ENCODE results near the gene AFF4. TPM values are rescaled to one million over a fixed set of nuclear protein-coding genes. Genes with fewer than 3 reads are reported as not detected.

AFF4 gene
- total RNA-seq, 1 donor from 2014 or later, result 106 TPM

DNA sequence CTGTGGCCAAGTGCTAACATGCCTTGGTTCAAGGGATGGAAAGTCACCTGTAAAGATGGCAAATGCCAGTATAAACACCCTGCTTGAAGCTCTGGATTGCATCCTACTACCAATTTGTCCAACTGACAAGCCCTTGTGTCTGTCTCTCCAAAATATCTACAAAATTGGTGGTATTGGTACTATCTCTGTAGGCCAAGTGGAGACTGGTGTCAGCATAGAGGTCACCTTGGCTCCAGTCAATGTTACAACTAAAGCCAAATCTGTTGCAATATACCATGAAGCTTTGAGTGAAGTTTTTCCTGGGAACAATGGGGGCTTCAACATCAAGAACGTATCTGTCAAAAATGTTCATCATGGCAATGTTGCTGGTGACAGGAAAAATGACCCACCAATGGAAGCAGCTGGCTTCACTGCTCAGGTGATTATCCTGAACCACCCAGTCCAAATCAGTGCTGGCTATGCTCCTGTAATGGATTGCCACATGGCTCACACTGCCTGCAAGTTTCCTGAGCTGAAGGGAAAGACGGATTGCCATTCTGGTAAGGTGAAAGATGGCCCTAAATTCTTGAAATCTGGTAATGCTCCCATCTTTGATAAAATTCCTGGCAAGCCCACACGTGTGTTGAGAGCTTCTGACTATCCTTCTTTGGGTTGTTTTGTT, 19.9 kb downstream of the AFF4 start:
- Mint-ChIP-seq H3K27ac (ENCODE audit: unreplicated experiment) (no peak overlapping the region), H3K27me3 (ENCODE audit: unreplicated experiment) (no peaks in the 10 kb centered on the region), H3K4me3 (ENCODE audit: unreplicated experiment) (no peak overlapping the region), H3K36me3 (ENCODE audit: unreplicated experiment) (no peaks in the 10 kb centered on the region), H3K9me3 (ENCODE audit: unreplicated experiment) (no peaks in the 10 kb centered on the region), H3K4me1 (ENCODE audit: unreplicated experiment) (peaks cover 28% of the 10 kb centered on the region)
- no peak for DNase-seq (ENCODE audit: extremely low spot score, unreplicated experiment)
- no peak for TF ChIP-seq CTCF (IDR thresholded peaks at IDR 0.05)

- no peak for TF ChIP-seq CTCF (IDR thresholded peaks at IDR 0.05)
Observed at GRCh38 chr5:132941331-132941730, 22.1 kb downstream of the AFF4 start.

GRCh38 chr5:132928062-132928407, 35.4 kb downstream of the AFF4 start:
- peaks cover 56% of the 10 kb centered on the region for H3K36me3 Mint-ChIP-seq (ENCODE audit: unreplicated experiment)
- H3K9me3 Mint-ChIP-seq (ENCODE audit: unreplicated experiment), result no peaks in the 10 kb centered on the region
- no peaks in the 10 kb centered on the region for H3K4me1 Mint-ChIP-seq (ENCODE audit: unreplicated experiment)
- TF ChIP-seq CTCF (IDR thresholded peaks at IDR 0.05), result no peak
- H3K27me3 Mint-ChIP-seq (ENCODE audit: unreplicated experiment), result no peaks in the 10 kb centered on the region
- no peak overlapping the region for H3K27ac Mint-ChIP-seq (ENCODE audit: unreplicated experiment)
- no peak for DNase-seq (ENCODE audit: extremely low spot score, unreplicated experiment)
- H3K4me3 Mint-ChIP-seq (ENCODE audit: unreplicated experiment), result no peak overlapping the region

More at GRCh38 chr5:132941331-132941730, 22.1 kb downstream of the AFF4 start:
- Mint-ChIP-seq H3K4me3 (ENCODE audit: unreplicated experiment) (no peak overlapping the region), H3K4me1 (ENCODE audit: unreplicated experiment) (peaks cover 14% of the 10 kb centered on the region), H3K27me3 (ENCODE audit: unreplicated experiment) (no peaks in the 10 kb centered on the region), H3K27ac (ENCODE audit: unreplicated experiment) (peak overlapping the region; percentile 27), H3K9me3 (ENCODE audit: unreplicated experiment) (no peaks in the 10 kb centered on the region), H3K36me3 (ENCODE audit: unreplicated experiment) (peaks cover 12% of the 10 kb centered on the region)
- no peak for DNase-seq (ENCODE audit: extremely low spot score, unreplicated experiment)

DNA sequence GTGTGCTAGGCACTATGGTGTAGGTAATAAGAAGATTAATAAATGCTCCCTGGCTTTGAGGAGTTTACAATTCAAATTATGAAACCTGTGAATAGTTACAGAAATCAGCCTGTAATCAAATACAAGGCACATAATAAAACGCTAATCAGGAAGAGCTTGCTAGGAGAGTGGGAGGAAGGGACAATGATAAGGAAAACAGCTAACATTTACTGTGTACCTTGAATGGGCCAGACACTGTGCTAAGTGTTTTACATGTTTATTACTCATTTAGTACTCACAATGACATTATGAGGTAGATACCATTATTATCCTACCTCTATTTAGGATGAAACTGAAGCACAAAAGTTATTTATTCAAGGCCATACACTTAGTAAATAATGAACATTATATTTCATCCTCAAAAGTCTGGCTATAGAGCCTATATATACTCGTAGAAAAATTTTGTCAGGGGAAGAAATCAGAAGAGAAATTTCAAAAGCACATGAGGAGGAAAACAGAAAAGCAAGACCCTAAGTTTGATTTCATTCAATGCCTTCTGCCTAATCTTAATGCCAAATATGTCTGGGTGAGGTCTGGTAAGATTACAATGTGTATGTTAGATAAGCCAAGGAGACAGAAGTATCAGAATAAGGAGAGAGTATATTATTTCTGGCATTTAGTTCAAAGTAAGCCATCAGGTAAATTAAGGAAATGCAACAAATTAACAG, 35.9 kb downstream of the AFF4 start:
- Mint-ChIP-seq H3K4me3 (ENCODE audit: unreplicated experiment) (no peak overlapping the region), H3K27ac (ENCODE audit: unreplicated experiment) (no peak overlapping the region), H3K4me1 (ENCODE audit: unreplicated experiment) (no peaks in the 10 kb centered on the region), H3K9me3 (ENCODE audit: unreplicated experiment) (no peaks in the 10 kb centered on the region), H3K36me3 (ENCODE audit: unreplicated experiment) (peaks cover 52% of the 10 kb centered on the region), H3K27me3 (ENCODE audit: unreplicated experiment) (no peaks in the 10 kb centered on the region)
- DNase-seq (ENCODE audit: extremely low spot score, unreplicated experiment), result no peak
- no peak for TF ChIP-seq CTCF (IDR thresholded peaks at IDR 0.05)

DNA sequence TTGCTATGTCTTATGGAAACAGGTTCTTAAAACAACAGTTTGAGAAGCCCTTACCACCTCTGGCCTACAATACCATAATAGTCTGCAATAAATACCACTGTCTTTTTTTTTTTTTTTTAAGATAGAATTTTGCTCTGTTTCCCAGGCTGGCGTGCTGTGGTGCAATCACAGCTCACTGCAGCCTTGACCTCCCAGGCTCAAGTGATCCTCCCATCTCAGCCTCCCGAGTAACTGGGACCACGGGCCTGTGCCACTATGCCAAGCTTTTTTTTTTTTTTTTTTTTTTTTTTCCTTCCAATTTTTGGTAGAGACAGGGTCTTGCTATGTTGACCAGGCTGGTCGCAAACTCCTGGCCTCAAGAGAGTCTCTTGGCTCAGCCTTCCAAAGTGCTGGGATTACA, 37.0 kb downstream of the AFF4 start:
- peaks cover 55% of the 10 kb centered on the region for H3K36me3 Mint-ChIP-seq (ENCODE audit: unreplicated experiment)

More for the DNA sequence above, 37.0 kb downstream of the AFF4 start:
- Mint-ChIP-seq H3K27ac (ENCODE audit: unreplicated experiment) (no peak overlapping the region), H3K4me1 (ENCODE audit: unreplicated experiment) (no peaks in the 10 kb centered on the region), H3K27me3 (ENCODE audit: unreplicated experiment) (no peaks in the 10 kb centered on the region), H3K4me3 (ENCODE audit: unreplicated experiment) (no peak overlapping the region), H3K9me3 (ENCODE audit: unreplicated experiment) (no peaks in the 10 kb centered on the region)
- no peak for TF ChIP-seq CTCF (IDR thresholded peaks at IDR 0.05)
- DNase-seq (ENCODE audit: extremely low spot score, unreplicated experiment), result no peak

All from osteocyte (in vitro differentiated cells).